GM12801 (cell line): ENCODE measurements around the gene ALOX12.

Experiments
- TF ChIP-seq, protein P1 (sequence below): IDR thresholded peaks from one replicate; pipeline ENCODE4 v1.5.1; 2011; ENCODE audit warnings: control low read depth; ENCODE audit not compliant: insufficient read length; ENCODE audit errors: extremely low read depth

The ALOX12 gene

DNA sequence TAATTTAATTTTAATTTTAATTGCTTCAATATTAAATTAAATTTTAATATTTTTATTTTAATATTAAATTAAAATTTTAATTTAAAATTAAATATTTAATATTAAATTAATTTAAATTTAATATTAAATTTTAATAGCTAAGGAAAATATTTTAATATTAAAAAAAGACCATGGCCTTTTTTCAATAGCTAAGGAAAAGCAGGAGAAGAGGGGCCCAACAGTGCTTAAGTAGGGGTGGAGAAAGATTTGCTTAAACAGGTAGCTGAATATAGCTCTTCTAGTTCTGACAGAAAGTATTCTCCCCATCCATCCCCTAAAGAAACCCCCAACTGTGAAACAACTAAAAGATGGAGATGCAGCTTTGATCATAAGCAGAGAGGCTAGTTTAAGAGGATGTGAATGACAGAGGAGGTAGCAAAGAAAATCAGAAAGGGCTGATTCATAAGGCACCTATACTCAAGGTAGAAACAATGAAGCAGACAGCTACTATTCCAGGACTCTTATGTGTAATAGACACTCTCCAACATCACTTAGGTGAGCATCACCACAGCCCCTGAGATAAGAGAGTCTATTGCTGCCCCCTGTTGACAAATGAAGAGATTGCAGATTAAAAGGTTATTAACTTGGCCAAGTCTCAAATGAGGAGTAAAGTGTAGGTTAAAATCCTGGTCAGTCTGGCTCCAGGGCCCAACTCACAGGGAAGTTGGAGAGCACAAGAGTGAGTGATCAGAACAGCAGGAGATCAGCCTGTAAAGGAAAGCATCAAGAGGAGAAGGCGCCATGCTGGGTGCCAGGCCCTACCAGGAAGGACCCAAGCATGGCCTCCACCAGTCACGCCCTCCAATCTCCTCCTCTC is 8.8 kb downstream of the ALOX12 start:
- TF ChIP-seq, protein P1, sequence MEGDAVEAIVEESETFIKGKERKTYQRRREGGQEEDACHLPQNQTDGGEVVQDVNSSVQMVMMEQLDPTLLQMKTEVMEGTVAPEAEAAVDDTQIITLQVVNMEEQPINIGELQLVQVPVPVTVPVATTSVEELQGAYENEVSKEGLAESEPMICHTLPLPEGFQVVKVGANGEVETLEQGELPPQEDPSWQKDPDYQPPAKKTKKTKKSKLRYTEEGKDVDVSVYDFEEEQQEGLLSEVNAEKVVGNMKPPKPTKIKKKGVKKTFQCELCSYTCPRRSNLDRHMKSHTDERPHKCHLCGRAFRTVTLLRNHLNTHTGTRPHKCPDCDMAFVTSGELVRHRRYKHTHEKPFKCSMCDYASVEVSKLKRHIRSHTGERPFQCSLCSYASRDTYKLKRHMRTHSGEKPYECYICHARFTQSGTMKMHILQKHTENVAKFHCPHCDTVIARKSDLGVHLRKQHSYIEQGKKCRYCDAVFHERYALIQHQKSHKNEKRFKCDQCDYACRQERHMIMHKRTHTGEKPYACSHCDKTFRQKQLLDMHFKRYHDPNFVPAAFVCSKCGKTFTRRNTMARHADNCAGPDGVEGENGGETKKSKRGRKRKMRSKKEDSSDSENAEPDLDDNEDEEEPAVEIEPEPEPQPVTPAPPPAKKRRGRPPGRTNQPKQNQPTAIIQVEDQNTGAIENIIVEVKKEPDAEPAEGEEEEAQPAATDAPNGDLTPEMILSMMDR, result no peak

DNA sequence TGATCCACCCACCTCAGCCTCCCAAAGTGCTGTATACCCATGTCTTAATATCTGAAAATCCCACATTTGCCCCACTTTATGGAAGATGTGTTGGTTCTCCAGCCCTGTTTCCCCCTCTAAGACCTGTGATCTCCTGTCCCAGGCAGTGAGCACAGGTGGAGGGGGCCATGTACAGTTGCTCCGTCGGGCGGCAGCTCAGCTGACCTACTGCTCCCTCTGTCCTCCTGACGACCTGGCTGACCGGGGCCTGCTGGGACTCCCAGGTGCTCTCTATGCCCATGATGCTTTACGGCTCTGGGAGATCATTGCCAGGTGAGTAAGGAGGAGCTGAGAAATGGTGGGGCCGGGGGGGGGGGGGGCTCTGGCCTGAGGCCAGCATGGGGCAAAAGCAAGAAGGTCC is 9.9 kb downstream of the ALOX12 start:
- TF ChIP-seq, protein P1, result no peak

DNA sequence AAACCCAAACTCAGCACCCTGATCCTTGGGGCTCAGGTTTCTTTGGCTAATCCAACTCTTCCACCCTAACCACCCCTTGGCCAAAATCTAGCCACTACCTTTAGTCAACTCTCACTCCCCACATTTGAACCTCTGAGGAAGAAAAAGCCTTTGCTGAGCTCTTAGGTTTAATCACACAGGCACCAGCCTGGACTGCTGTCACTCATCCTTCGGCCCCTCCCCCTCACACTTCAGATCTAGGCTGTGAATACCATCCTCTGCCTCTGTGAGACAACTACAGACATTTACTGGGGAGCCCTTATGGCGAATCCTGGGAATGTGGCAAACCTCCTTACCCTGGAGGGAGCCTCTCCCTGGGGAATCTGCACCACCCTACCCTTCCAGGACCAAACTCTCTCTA is 11.3 kb downstream of the ALOX12 start:
- TF ChIP-seq, protein P1, result no peak

DNA sequence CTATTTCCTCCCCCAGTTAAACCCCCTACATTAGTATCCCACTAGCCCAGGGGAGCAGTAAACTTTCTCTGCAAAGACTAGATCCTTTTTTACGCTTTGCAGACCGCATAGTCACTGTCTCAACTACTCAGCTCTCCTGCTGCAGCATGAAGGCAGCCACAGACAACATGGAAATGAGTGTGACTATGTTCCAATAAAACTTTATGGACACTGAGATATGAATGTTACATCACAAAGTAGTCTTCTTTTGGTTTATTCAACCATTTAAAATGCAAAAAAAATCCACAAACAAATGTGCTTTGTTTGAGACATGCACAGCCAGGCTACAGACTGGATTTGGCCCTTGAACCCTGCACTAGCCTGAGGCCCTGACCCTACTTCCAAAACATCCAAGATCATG is 14.7 kb downstream of the ALOX12 start:
- TF ChIP-seq, protein P1, result no peak

DNA sequence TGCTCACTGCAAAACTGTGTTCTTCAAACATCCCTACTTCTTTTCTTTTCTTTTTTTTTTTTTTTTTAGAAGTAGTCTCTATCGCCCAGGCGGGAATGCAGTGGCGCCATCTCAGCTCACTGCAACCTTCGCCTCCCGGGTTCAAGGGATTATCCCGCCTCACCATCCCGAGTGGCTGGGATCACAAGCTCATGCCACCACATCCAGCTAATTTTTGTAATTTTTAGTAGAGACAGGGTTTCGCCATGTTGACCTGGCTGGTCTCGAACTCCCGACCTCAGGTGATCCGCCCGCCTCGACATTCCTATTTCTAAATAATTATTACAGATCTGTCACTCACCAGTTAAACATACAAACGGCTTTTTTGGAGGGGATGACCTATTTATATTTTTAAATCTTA is 15.6 kb downstream of the ALOX12 start:
- TF ChIP-seq, protein P1, result no peak

DNA sequence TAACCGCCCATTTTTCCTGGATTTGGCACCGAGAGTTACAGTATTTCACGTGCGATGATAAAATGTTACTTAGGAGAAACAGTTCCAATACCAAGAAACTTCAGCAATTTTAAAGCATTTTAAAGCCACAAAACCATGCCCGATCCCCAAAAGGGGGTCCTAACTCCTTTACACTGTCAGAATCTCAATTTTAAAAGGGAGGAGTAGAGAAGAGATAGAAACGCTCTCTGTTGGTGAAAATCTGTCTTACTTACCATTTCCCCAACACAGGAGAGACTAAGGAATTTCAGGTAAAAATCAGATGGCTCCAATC is 16.0 kb downstream of the ALOX12 start:
- TF ChIP-seq, protein P1, result no peak

DNA sequence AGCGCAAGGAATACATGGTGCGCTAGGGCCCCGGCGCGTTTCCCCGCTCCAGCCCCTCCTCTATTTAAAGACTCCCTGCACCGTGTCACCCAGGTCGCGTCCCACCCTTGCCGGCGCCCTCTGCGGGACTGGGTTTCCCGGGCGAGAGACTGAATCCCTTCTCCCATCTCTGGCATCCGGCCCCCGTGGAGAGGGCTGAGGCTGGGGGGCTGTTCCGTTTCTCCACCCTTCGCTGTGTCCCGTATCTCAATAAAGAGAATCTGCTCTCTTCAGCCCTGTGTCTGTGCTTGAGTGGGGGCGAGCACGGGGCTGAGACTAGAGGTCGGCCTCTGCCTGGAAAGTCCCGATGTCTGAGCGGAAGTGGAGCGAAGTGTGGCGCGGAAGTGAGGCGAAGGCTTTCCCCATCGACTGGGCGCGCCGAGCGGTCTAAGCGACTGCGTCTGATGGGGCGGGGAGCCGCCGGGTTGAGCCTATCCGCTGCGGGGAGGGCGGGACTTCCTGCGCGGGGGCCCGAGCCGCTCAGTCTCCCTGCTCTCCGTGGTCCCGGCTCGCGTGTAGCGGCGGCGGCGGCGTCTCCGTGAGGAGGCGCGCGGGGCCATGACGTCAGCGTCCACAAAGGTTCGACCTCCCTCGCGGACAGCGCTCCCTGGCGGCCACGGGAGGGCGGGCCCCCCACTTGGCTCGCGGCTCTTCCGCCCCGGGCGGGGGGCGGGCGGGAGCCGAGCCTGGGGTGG is 18.6 kb downstream of the ALOX12 start:
- TF ChIP-seq, protein P1, result no peak
